ENCODE results near the gene KCP. TPM values are rescaled to one million over a fixed set of nuclear protein-coding genes. Genes with fewer than 3 reads are reported as not detected.

The KCP gene
- total RNA-seq, 1 experiment from 2014 or later: 0.68 TPM

DNA sequence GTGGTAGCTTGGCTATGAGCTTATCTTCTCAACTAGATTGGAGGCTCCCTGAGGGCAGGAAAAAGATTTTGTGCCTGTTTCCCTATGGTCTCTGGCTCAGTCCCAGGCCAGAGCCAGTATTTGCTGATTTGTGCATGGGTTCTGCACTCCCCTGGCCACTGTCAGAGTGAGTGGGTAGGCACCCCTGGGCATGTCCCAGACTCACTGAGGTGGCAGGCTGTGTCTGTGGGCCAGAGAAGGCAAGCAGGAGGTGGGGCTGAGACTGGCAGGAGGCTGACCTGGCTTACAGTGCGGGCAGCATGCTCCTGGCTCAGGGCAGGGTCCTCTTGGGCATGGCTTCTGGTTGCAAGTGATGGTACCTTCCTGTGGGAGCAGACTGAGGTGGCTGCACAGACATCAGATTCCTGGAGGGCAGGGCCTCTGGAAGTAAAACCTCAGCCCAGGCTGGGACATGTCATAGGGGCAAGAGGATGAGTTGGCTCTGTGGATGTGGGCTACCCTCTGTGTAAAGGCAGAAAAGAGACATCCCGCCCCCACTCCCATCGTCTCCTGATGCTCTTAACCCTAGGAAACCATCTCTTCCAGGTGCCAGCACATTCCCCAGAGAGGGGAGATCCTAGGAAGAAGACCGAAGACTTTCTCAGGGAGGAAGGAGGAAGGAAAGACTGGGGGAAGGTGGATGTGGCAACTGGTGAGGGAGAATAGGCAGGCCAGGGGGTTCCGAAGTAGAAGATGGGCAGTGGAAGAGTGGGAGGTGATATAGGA is 4.3 kb downstream of the KCP start:
- TF ChIP-seq, protein P1, sequence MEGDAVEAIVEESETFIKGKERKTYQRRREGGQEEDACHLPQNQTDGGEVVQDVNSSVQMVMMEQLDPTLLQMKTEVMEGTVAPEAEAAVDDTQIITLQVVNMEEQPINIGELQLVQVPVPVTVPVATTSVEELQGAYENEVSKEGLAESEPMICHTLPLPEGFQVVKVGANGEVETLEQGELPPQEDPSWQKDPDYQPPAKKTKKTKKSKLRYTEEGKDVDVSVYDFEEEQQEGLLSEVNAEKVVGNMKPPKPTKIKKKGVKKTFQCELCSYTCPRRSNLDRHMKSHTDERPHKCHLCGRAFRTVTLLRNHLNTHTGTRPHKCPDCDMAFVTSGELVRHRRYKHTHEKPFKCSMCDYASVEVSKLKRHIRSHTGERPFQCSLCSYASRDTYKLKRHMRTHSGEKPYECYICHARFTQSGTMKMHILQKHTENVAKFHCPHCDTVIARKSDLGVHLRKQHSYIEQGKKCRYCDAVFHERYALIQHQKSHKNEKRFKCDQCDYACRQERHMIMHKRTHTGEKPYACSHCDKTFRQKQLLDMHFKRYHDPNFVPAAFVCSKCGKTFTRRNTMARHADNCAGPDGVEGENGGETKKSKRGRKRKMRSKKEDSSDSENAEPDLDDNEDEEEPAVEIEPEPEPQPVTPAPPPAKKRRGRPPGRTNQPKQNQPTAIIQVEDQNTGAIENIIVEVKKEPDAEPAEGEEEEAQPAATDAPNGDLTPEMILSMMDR (IDR thresholded peaks at IDR 0.05; ENCODE audit: unreplicated experiment): no peak
- Mint-ChIP-seq H3K27me3 (ENCODE audit: insufficient read depth, unreplicated experiment) (peaks cover 12% of the 10 kb centered on the region), H3K27ac (ENCODE audit: low read depth, unreplicated experiment) (no peak overlapping the region), H3K36me3 (ENCODE audit: insufficient read depth, unreplicated experiment) (no peaks in the 10 kb centered on the region), H3K4me1 (ENCODE audit: insufficient read depth, unreplicated experiment) (peaks cover 9% of the 10 kb centered on the region), H3K9me3 (ENCODE audit: unreplicated experiment) (no peaks in the 10 kb centered on the region), H3K4me3 (ENCODE audit: unreplicated experiment) (no peak overlapping the region)
- no TSS peak for BruUV-seq (replicated peaks)
- ChIA-PET POLR2A (no interaction called here), CTCF (interaction anchor here (0.6 to 1.1 kb wide), 2 partner anchors 124 to 185 kb away, joined by 4 to 6 read pairs; no protein-coding TSS in a partner anchor)
- DNase-seq (ENCODE audit: unreplicated experiment): no peak
- intact Hi-C loops (cut with micrococcal nuclease): loop anchor here (10.0 kb wide), 1 partner anchor 309 kb away; no protein-coding TSS in a partner anchor

DNA sequence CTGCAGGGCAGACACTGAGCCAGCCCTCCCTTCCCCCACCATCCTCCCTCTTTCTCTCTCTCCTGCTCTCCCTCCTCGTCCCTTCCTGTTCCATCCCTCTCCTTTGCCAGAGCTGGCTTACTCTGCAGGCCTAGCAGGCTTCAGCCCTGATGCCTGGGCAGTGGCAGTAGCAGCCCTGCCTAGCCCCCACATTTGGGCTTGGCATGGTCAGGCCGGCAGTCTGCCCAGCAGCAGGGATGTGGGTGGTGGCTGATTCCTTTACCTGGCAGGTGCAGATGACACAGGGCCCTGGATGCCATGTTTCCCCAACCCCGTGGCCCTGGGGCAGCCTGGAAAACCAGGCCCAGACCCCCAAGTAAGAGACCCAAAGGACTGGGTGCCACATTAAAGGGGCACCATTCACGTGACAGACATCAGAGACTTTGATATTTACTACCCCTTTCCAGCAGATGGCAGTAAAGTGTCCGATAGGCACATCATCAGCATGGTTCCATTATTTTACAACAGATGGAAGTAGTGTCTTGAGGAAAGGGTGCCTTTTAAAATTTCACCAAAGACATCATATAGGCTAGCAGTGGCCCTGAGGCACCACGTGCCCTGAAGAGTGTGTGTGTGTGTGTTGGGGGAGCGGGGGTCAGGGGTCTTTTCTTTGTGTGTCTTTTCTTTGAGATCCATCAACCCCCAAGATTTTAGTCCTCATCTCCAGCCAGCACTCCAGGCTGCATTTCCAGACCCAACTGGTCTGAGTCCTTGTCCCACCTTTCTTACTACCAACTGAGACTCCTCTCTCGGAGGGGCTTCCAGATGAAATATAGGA is 5.9 kb downstream of the KCP start:
- POLR2A ChIA-PET: interaction anchor here (0.7 to 1.2 kb wide), 2 partner anchors 12 to 15 kb away, joined by 3 to 10 read pairs; no protein-coding TSS in a partner anchor
- Mint-ChIP-seq H3K36me3 (ENCODE audit: insufficient read depth, unreplicated experiment) (no peaks in the 10 kb centered on the region), H3K9me3 (ENCODE audit: unreplicated experiment) (no peaks in the 10 kb centered on the region), H3K27ac (ENCODE audit: low read depth, unreplicated experiment) (no peak overlapping the region), H3K4me3 (ENCODE audit: unreplicated experiment) (no peak overlapping the region), H3K27me3 (ENCODE audit: insufficient read depth, unreplicated experiment) (peaks cover 12% of the 10 kb centered on the region), H3K4me1 (ENCODE audit: insufficient read depth, unreplicated experiment) (peaks cover 9% of the 10 kb centered on the region)
- TF ChIP-seq, protein P1 (IDR thresholded peaks at IDR 0.05; ENCODE audit: unreplicated experiment): peak; percentile 59
- peak; percentile 71 for DNase-seq (ENCODE audit: unreplicated experiment)
- CTCF ChIA-PET: interaction anchor here (0.7 to 2.4 kb wide), 7 partner anchors 10 to 507 kb away, joined by 3 to 15 read pairs (median 3); no protein-coding TSS in a partner anchor
- intact Hi-C loops (cut with micrococcal nuclease): loop anchor here (1.0 to 10.0 kb wide), 2 partner anchors 187 to 310 kb away; no protein-coding TSS in a partner anchor
- no TSS peak for BruUV-seq (replicated peaks)

DNA sequence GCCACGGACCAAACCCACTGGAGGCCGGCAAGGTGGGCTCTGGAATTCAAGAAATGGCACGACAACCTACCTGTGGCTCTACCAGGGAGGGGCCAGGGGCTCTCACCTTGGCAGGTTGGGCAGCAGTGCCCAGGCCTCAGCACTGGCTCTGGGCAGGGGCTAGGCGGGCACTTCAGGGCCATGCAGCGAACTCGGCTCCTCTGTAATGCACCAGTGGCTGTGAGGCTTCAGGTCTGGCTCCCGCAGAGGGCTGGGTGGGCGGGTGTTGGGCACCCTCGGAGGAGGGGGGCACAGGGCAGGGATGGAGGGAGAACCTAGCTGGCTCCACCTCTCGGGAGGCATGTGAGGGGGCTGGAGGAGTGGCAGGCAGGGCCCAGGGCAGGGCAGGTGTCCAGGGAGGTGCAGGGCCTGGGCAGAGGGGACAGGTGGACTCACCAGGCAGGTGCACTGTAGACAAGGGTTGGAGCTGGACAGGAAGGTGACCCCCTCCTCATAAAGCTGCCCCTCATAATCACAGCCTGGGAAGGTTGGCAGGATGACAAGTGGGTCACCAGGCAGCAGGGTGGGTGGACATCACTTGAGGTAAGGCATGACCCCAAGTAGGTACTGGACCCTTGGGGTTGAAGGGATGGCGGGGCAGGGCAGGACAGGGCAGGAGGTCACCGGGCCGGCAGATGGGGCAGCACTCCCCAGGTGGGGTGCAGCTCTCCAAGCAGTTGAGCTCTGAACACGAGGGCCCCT is 6.7 kb downstream of the KCP start:
- Mint-ChIP-seq H3K36me3 (ENCODE audit: insufficient read depth, unreplicated experiment) (no peaks in the 10 kb centered on the region), H3K4me3 (ENCODE audit: unreplicated experiment) (no peak overlapping the region)

More for the DNA sequence above, 6.7 kb downstream of the KCP start:
- CTCF ChIA-PET: interaction anchor here (0.5 to 2.4 kb wide), 14 partner anchors 11 to 524 kb away, joined by 3 to 15 read pairs (median 3); no protein-coding TSS in a partner anchor
- TF ChIP-seq, protein P1 (IDR thresholded peaks at IDR 0.05; ENCODE audit: unreplicated experiment): no peak
- peaks cover 12% of the 10 kb centered on the region for H3K27me3 Mint-ChIP-seq (ENCODE audit: insufficient read depth, unreplicated experiment)
- BruUV-seq (replicated peaks): no TSS peak
- intact Hi-C loops (cut with micrococcal nuclease): loop anchor here (1.0 to 10.0 kb wide), 2 partner anchors 188 to 311 kb away; no protein-coding TSS in a partner anchor
- no peaks in the 10 kb centered on the region for H3K9me3 Mint-ChIP-seq (ENCODE audit: unreplicated experiment)
- DNase-seq (ENCODE audit: unreplicated experiment): no peak
- POLR2A ChIA-PET: interaction anchor here (0.7 to 1.2 kb wide), 2 partner anchors 11 to 16 kb away, joined by 3 to 10 read pairs; no protein-coding TSS in a partner anchor
- H3K27ac Mint-ChIP-seq (ENCODE audit: low read depth, unreplicated experiment): no peak overlapping the region
- H3K4me1 Mint-ChIP-seq (ENCODE audit: insufficient read depth, unreplicated experiment): peaks cover 9% of the 10 kb centered on the region
